ENCODE data around the gene COL1A2. TPM values are rescaled to one million over a fixed set of nuclear protein-coding genes. Genes with fewer than 3 reads are reported as not detected.

COL1A2 gene
- total and polyA plus RNA-seq, 8 donors = 10.9 to 467 (median 17.7) TPM

GRCh38 chr7:94417306-94417705, 22.6 kb downstream of the COL1A2 start:
- no peak for TF ChIP-seq CTCF (IDR thresholded peaks at IDR 0.05)

GRCh38 chr7:94417901-94418300, 23.2 kb downstream of the COL1A2 start:
- FAIRE-seq = no peak
- ATAC-seq = no peak
- DNase-seq = no peak
- H3K36me3 ChIP-seq = no peaks in the 10 kb centered on the region
- TF ChIP-seq CTCF (IDR thresholded peaks at IDR 0.05) = no peak
- WGBS, 2 donors = 82 to 94% methylated on average over 3 of the region's 3 CpGs
- intact Hi-C loops (cut with DNase I) = no loop called here
- H3K4me3 ChIP-seq = no peak overlapping the region
- H3K27ac ChIP-seq = no peak overlapping the region
- H3K9me3 ChIP-seq = no peaks in the 10 kb centered on the region
- H3K27me3 ChIP-seq = no peaks in the 10 kb centered on the region
- H3K4me1 ChIP-seq = no peaks in the 10 kb centered on the region

More at GRCh38 chr7:94417306-94417705, 22.6 kb downstream of the COL1A2 start:
- Histone ChIP-seq H3K27ac (no peak overlapping the region), H3K4me1 (no peaks in the 10 kb centered on the region), H3K9me3 (no peaks in the 10 kb centered on the region), H3K4me3 (no peak overlapping the region), H3K27me3 (no peaks in the 10 kb centered on the region), H3K36me3 (no peaks in the 10 kb centered on the region)
- WGBS, 2 donors = 68 to 81% methylated on average over 1 of the region's 1 CpG
- DNase-seq (no peak), ATAC-seq (no peak), FAIRE-seq (no peak)
- intact Hi-C loops (cut with DNase I) = no loop called here

- Histone ChIP-seq H3K36me3 (no peaks in the 10 kb centered on the region), H3K9me3 (no peaks in the 10 kb centered on the region), H3K4me3 (no peak overlapping the region), H3K27me3 (no peaks in the 10 kb centered on the region), H3K27ac (no peak overlapping the region), H3K4me1 (no peaks in the 10 kb centered on the region)
- intact Hi-C loops (cut with DNase I) = no loop called here
- FAIRE-seq (no peak), ATAC-seq (no peak), DNase-seq (no peak)
- WGBS, 2 donors = 80 to 92% methylated on average over 5 of the region's 5 CpGs
- no peak for TF ChIP-seq CTCF (IDR thresholded peaks at IDR 0.05)
These were observed 24.2 kb downstream of the COL1A2 start for GRCh38 chr7:94418851-94419250.

GRCh38 chr7:94420328-94420727, 25.6 kb downstream of the COL1A2 start:
- intact Hi-C loops (cut with DNase I) = no loop called here
- H3K9me3 ChIP-seq = no peaks in the 10 kb centered on the region
- H3K4me3 ChIP-seq = no peak overlapping the region
- 73 to 82% methylated on average over 6 of the region's 6 CpGs for WGBS, 2 donors
- no peak overlapping the region for H3K27ac ChIP-seq
- ATAC-seq (no peak), DNase-seq (no peak), FAIRE-seq (no peak)
- H3K4me1 ChIP-seq = no peaks in the 10 kb centered on the region
- H3K36me3 ChIP-seq = no peaks in the 10 kb centered on the region
- H3K27me3 ChIP-seq = no peaks in the 10 kb centered on the region
- TF ChIP-seq CTCF (IDR thresholded peaks at IDR 0.05) = no peak

GRCh38 chr7:94421681-94422080, 27.0 kb downstream of the COL1A2 start:
- H3K4me3 ChIP-seq = no peak overlapping the region
- H3K27ac ChIP-seq = no peak overlapping the region
- DNase-seq (no peak), ATAC-seq (no peak), FAIRE-seq (no peak)
- no peaks in the 10 kb centered on the region for H3K9me3 ChIP-seq
- intact Hi-C loops (cut with DNase I) = no loop called here
- H3K36me3 ChIP-seq = no peaks in the 10 kb centered on the region
- 74 to 83% methylated on average over 3 of the region's 3 CpGs for WGBS, 2 donors
- no peak for TF ChIP-seq CTCF (IDR thresholded peaks at IDR 0.05)
- no peaks in the 10 kb centered on the region for H3K27me3 ChIP-seq
- no peaks in the 10 kb centered on the region for H3K4me1 ChIP-seq

All from pancreas (tissue), 10 donors.